ENCODE data around the gene CAMK2D. TPM values are rescaled to one million over a fixed set of nuclear protein-coding genes. Genes with fewer than 3 reads are reported as not detected.

Gene CAMK2D
- total and polyA plus RNA-seq, 7 donors: 24.3 to 78.1 (median 54.0) TPM

GRCh38 chr4:113641025-113641431 is 120.5 kb downstream of the CAMK2D start:
- Histone ChIP-seq H3K4me3 (no peak overlapping the region), H3K36me3 (no peaks in the 10 kb centered on the region), H3K9me3 (no peaks in the 10 kb centered on the region), H3K4me1 (peaks cover 0 to 60% (median 36%) of the 10 kb centered on the region in 4 donors), H3K27me3 (no peaks in the 10 kb centered on the region), H3K27ac (no peak overlapping the region)
- 21 to 51% methylated on average over 1 of the region's 1 CpG for WGBS, 2 donors
- intact Hi-C loops (cut with DNase I): no loop called here
- DNase-seq: no peak
- TF ChIP-seq EP300 (IDR thresholded peaks at IDR 0.05): no peak

GRCh38 chr4:113639326-113639725 is 122.2 kb downstream of the CAMK2D start:
- WGBS, 2 donors: 80 to 87% methylated on average over 2 of the region's 2 CpGs
- intact Hi-C loops (cut with DNase I): no loop called here
- TF ChIP-seq CTCF (IDR thresholded peaks at IDR 0.05) (no peak), POLR2AphosphoS5 (IDR thresholded peaks at IDR 0.05) (no peak), EP300 (IDR thresholded peaks at IDR 0.05) (no peak), POLR2A (IDR thresholded peaks at IDR 0.05) (no peak)
- H3K9me3 ChIP-seq: no peaks in the 10 kb centered on the region
- H3K4me1 ChIP-seq: peaks cover 0 to 68% (median 44%) of the 10 kb centered on the region in 4 donors
- H3K4me3 ChIP-seq: no peak overlapping the region
- H3K36me3 ChIP-seq: no peaks in the 10 kb centered on the region
- no peak overlapping the region for H3K27ac ChIP-seq
- DNase-seq: no peak
- H3K27me3 ChIP-seq: no peaks in the 10 kb centered on the region

- Histone ChIP-seq H3K4me1 (peaks cover 0 to 76% (median 52%) of the 10 kb centered on the region in 4 donors), H3K27me3 (no peaks in the 10 kb centered on the region), H3K4me3 (no peak overlapping the region), H3K27ac (no peak overlapping the region), H3K9me3 (no peaks in the 10 kb centered on the region), H3K36me3 (no peaks in the 10 kb centered on the region)
- WGBS, 2 donors: 95% methylated on average over 3 of the region's 3 CpGs
- intact Hi-C loops (cut with DNase I): no loop called here
- no peak for DNase-seq
- TF ChIP-seq EP300 (IDR thresholded peaks at IDR 0.05): no peak
- TF ChIP-seq CTCF (IDR thresholded peaks at IDR 0.05): no peak
- no peak for TF ChIP-seq POLR2AphosphoS5 (IDR thresholded peaks at IDR 0.05)
- no peak for TF ChIP-seq POLR2A (IDR thresholded peaks at IDR 0.05)
These were observed 123.0 kb downstream of the CAMK2D start for GRCh38 chr4:113638562-113638832.

- H3K4me1 ChIP-seq: peaks cover 0 to 77% (median 53%) of the 10 kb centered on the region in 4 donors
These were observed 123.5 kb downstream of the CAMK2D start for GRCh38 chr4:113637823-113638561.

GRCh38 chr4:113637363-113637762 is 124.2 kb downstream of the CAMK2D start:
- no peaks in the 10 kb centered on the region for H3K9me3 ChIP-seq
- H3K4me3 ChIP-seq: no peak overlapping the region
- WGBS, 2 donors: 0 to 1% methylated on average over 1 of the region's 1 CpG
- no peaks in the 10 kb centered on the region for H3K27me3 ChIP-seq
- no peaks in the 10 kb centered on the region for H3K36me3 ChIP-seq
- no peak for DNase-seq
- intact Hi-C loops (cut with DNase I): no loop called here
- H3K4me1 ChIP-seq: peaks cover 0 to 77% (median 51%) of the 10 kb centered on the region in 4 donors
- H3K27ac ChIP-seq: no peak overlapping the region
- TF ChIP-seq POLR2A (IDR thresholded peaks at IDR 0.05) (no peak), CTCF (IDR thresholded peaks at IDR 0.05) (no peak), EP300 (IDR thresholded peaks at IDR 0.05) (no peak), POLR2AphosphoS5 (IDR thresholded peaks at IDR 0.05) (no peak)

More at GRCh38 chr4:113637823-113638561, 123.5 kb downstream of the CAMK2D start:
- no peak for DNase-seq
- TF ChIP-seq POLR2AphosphoS5 (IDR thresholded peaks at IDR 0.05) (no peak), CTCF (IDR thresholded peaks at IDR 0.05) (no peak), EP300 (IDR thresholded peaks at IDR 0.05) (no peak), POLR2A (IDR thresholded peaks at IDR 0.05) (no peak)
- no peaks in the 10 kb centered on the region for H3K36me3 ChIP-seq
- H3K4me3 ChIP-seq: no peak overlapping the region
- no peaks in the 10 kb centered on the region for H3K27me3 ChIP-seq
- no peaks in the 10 kb centered on the region for H3K9me3 ChIP-seq
- intact Hi-C loops (cut with DNase I): no loop called here
- H3K27ac ChIP-seq: no peak overlapping the region
- 85 to 94% methylated on average over 2 of the region's 2 CpGs for WGBS, 2 donors

Measured in sigmoid colon (tissue), 7 donors.